Caco-2 (cell line): ENCODE measurements around the gene MYRF. TPM values are rescaled to one million over a fixed set of nuclear protein-coding genes. Genes with fewer than 3 reads are reported as not detected.
A peak's percentile ranks its signal among the peaks of the same experiment; 100 is the strongest.

Source experiments
- BruUV-seq: library from RNA; stranded (reverse); fragments of 400-500 nt; replicated peaks from 2 replicates; lab custom pipeline; 2021; lab: Mats Ljungman, UMichigan
- CTCF ChIA-PET: fragments of 300-600 bp; sonication (Branson Sonifier 250); formaldehyde crosslinking; loops from one replicate; lab custom pipeline; 2022; ENCODE audit warnings: antibody characterized with exemption; lab: Charles Lee
- POLR2A ChIA-PET: fragments of 300-600 bp; sonication (Branson Sonifier 250); formaldehyde crosslinking; loops from one replicate; lab custom pipeline; 2022; ENCODE audit warnings: antibody characterized with exemption; lab: Charles Lee
- DNase-seq, 2 experiments: peaks; one replicate each; pipeline versions ENCODE4 v3.0.0 to v3.0.0-alpha.2; 2020 to 2022
- H3K27me3 ChIP-seq: replicated peaks from 2 replicates; pipeline ENCODE4 v1.6.0; 2011; ENCODE audit warnings: low read length; ENCODE audit not compliant: control insufficient read depth, insufficient read depth
- H3K36me3 ChIP-seq: 2 replicates; pipeline ENCODE4 v1.5.1; 2011; ENCODE audit warnings: low read length; ENCODE audit not compliant: control insufficient read depth, insufficient read depth
- H3K4me1 ChIP-seq: fragments of 250-450 bp; sonication (Bioruptor Pico); 2 replicates; pipeline ENCODE4 v1.5.1; 2020; ENCODE audit warnings: mild to moderate bottlenecking
- H3K4me3 ChIP-seq: 2 replicates; pipeline ENCODE4 v1.5.1; 2011; ENCODE audit warnings: low read depth, mild to moderate bottlenecking, control low read depth, low read length
- H3K9me3 ChIP-seq: fragments of 250-450 bp; sonication (Bioruptor Pico); 2 replicates; pipeline ENCODE4 v1.5.1; 2020; ENCODE audit warnings: mild to moderate bottlenecking, moderate library complexity
- H3K27ac Mint-ChIP-seq: one replicate; pipeline ENCODE4 v1.8.0; 2022; ENCODE audit warnings: mixed read lengths; ENCODE audit not compliant: unreplicated experiment
- H3K27me3 Mint-ChIP-seq: one replicate; pipeline ENCODE4 v1.8.0; 2022; ENCODE audit warnings: mixed read lengths; ENCODE audit not compliant: insufficient read depth, unreplicated experiment
- H3K36me3 Mint-ChIP-seq: one replicate; pipeline ENCODE4 v1.8.0; 2022; ENCODE audit warnings: mild to moderate bottlenecking, mixed read lengths; ENCODE audit not compliant: insufficient read depth, unreplicated experiment
- H3K4me1 Mint-ChIP-seq: one replicate; pipeline ENCODE4 v1.8.0; 2022; ENCODE audit warnings: low read depth, mixed read lengths; ENCODE audit not compliant: unreplicated experiment
- H3K4me3 Mint-ChIP-seq: one replicate; pipeline ENCODE4 v1.8.0; 2022; ENCODE audit warnings: mild to moderate bottlenecking, moderate library complexity, mixed read lengths; ENCODE audit not compliant: unreplicated experiment
- H3K9me3 Mint-ChIP-seq: one replicate; pipeline ENCODE4 v1.8.0; 2022; ENCODE audit warnings: mixed read lengths; ENCODE audit not compliant: unreplicated experiment
- CTCF ChIP-seq, 2 experiments: fragments of 200-600 bp in 1 of 2; IDR thresholded peaks; 1 replicate in 1 of 2; 2 replicates in 1 of 2; pipeline versions ENCODE4 v1.5.1 to v1.8.0; 2011 to 2022; ENCODE audit warnings: antibody characterized with exemption in 1 of 2, control low read depth in 1 of 2, inconsistent platforms in 1 of 2, low read depth in 1 of 2, low read length in 1 of 2, mild to moderate bottlenecking in 1 of 2, moderate library complexity in 1 of 2; ENCODE audit not compliant: insufficient read depth in 1 of 2, severe bottlenecking in 1 of 2, unreplicated experiment in 1 of 2
- intact Hi-C: fragments of 100-400 bp; cut with micrococcal nuclease; formaldehyde crosslinking; loops from one replicate; pipeline ENCODE4 v1.10.0; 2022; ENCODE audit not compliant: unreplicated experiment
- total RNA-seq: library from RNA; stranded (reverse); gene quantifications from 2 replicates; pipeline ENCODE4 v1.2.3, GENCODE V29; 2022

MYRF gene
- total RNA-seq, 1 experiment from 2014 or later, result 169 TPM

GRCh38 chr11:61716478-61717285, 35.8 kb upstream of the MYRF start:
- Histone ChIP-seq H3K9me3 (no peaks in the 10 kb centered on the region), H3K4me3 (no peak overlapping the region), H3K36me3 (no peaks in the 10 kb centered on the region; the same call in 1 of the 2 replicates), H3K27me3 (no peaks in the 10 kb centered on the region), H3K4me1 (peaks cover 19% of the 10 kb centered on the region)
- intact Hi-C loops, result loop anchor here (5.0 kb wide), 1 partner anchor 34 kb away; the partner anchor contains the start of gene DAGLA
- ChIA-PET POLR2A (no interaction called here), CTCF (interaction anchor here (1.2 to 2.6 kb wide), 3 partner anchors 11 to 17 kb away, joined by 3 to 9 read pairs (median 7); no protein-coding TSS in a partner anchor)
- peaks cover 5% of the 10 kb centered on the region for H3K36me3 Mint-ChIP-seq
- H3K27ac Mint-ChIP-seq, result peak overlapping the region; percentile 8
- H3K27me3 Mint-ChIP-seq, result no peaks in the 10 kb centered on the region
- H3K4me1 Mint-ChIP-seq, result peaks cover 13% of the 10 kb centered on the region
- no peak overlapping the region for H3K4me3 Mint-ChIP-seq
- peak; percentile 45 to 67 for DNase-seq
- no TSS peak for BruUV-seq
- no peaks in the 10 kb centered on the region for H3K9me3 Mint-ChIP-seq
- TF ChIP-seq CTCF (IDR thresholded peaks at IDR 0.05; ENCODE audit: insufficient read depth in 1 of 2, low read depth in 1 of 2, low read length in 1 of 2, severe bottlenecking in 1 of 2, unreplicated experiment in 1 of 2), result no peak

- Histone ChIP-seq H3K36me3 (no peaks in the 10 kb centered on the region; the same call in 1 of the 2 replicates), H3K9me3 (no peaks in the 10 kb centered on the region), H3K27me3 (no peaks in the 10 kb centered on the region), H3K4me3 (no peak overlapping the region), H3K4me1 (peaks cover 19% of the 10 kb centered on the region)
- CTCF ChIA-PET, result interaction anchor here (0.5 to 2.6 kb wide), 4 partner anchors 11 to 81 kb away, joined by 3 to 7 read pairs (median 4); no protein-coding TSS in a partner anchor
- Mint-ChIP-seq H3K27ac (no peak overlapping the region), H3K4me1 (peaks cover 13% of the 10 kb centered on the region), H3K36me3 (peaks cover 5% of the 10 kb centered on the region), H3K9me3 (no peaks in the 10 kb centered on the region), H3K4me3 (no peak overlapping the region), H3K27me3 (no peaks in the 10 kb centered on the region)
- POLR2A ChIA-PET, result no interaction called here
- no peak for TF ChIP-seq CTCF (IDR thresholded peaks at IDR 0.05; ENCODE audit: insufficient read depth in 1 of 2, low read depth in 1 of 2, low read length in 1 of 2, severe bottlenecking in 1 of 2, unreplicated experiment in 1 of 2)
- no TSS peak for BruUV-seq
- DNase-seq, result no peak
- intact Hi-C loops, result loop anchor here (5.0 kb wide), 1 partner anchor 35 kb away; the partner anchor contains the start of gene DAGLA
Observed at GRCh38 chr11:61717286-61718033, 35.0 kb upstream of the MYRF start.

- Histone ChIP-seq H3K9me3 (no peaks in the 10 kb centered on the region), H3K4me1 (peaks cover 19% of the 10 kb centered on the region), H3K36me3 (no peaks in the 10 kb centered on the region; the same call in 1 of the 2 replicates), H3K4me3 (no peak overlapping the region), H3K27me3 (no peaks in the 10 kb centered on the region)
- H3K4me1 Mint-ChIP-seq, result peaks cover 13% of the 10 kb centered on the region
- no peak overlapping the region for H3K27ac Mint-ChIP-seq
- H3K4me3 Mint-ChIP-seq, result no peak overlapping the region
- no peaks in the 10 kb centered on the region for H3K9me3 Mint-ChIP-seq
- no peak for TF ChIP-seq CTCF (IDR thresholded peaks at IDR 0.05; ENCODE audit: insufficient read depth in 1 of 2, low read depth in 1 of 2, low read length in 1 of 2, severe bottlenecking in 1 of 2, unreplicated experiment in 1 of 2)
- no peaks in the 10 kb centered on the region for H3K27me3 Mint-ChIP-seq
- ChIA-PET CTCF (interaction anchor here (0.5 to 2.6 kb wide), 4 partner anchors 10 to 81 kb away, joined by 3 to 7 read pairs (median 6); no protein-coding TSS in a partner anchor), POLR2A (no interaction called here)
- DNase-seq, result no peak
- H3K36me3 Mint-ChIP-seq, result peaks cover 5% of the 10 kb centered on the region
- BruUV-seq, result no TSS peak
- intact Hi-C loops, result loop anchor here (5.0 kb wide), 1 partner anchor 36 kb away; the partner anchor contains the start of gene DAGLA
Observed at GRCh38 chr11:61718046-61718531, 34.3 kb upstream of the MYRF start.
